K562 (cell line): ENCODE results near the gene CLDN5. TPM values are rescaled to one million over a fixed set of nuclear protein-coding genes. Genes with fewer than 3 reads are reported as not detected.

Experiments used
- ARID3B ChIP-seq: fragments of 250-450 bp; sonication (Bioruptor Pico); IDR thresholded peaks from 2 replicates; pipeline ENCODE4 v1.4.0; 2020; ENCODE audit warnings: borderline replicate concordance
- CAMTA2 ChIP-seq: fragments of 250-450 bp; sonication (Bioruptor Pico); conservative IDR thresholded peaks from 2 replicates; pipeline ENCODE4 v1.5.1; 2022
- E2F1 ChIP-seq: sonication (generic); formaldehyde crosslinking; IDR thresholded peaks from 2 replicates; pipeline ENCODE4 v1.8.1; 2023; ENCODE audit warnings: mild to moderate bottlenecking, missing genetic modification reagents, moderate library complexity
- HOXB6 ChIP-seq: fragments of 250-450 bp; sonication (Bioruptor Pico); IDR thresholded peaks from 2 replicates; pipeline ENCODE4 v1.5.1; 2022; ENCODE audit warnings: mild to moderate bottlenecking, borderline replicate concordance
- JUND ChIP-seq, 2 experiments: IDR thresholded peaks; 2 replicates in 1 of 2; 3 replicates in 1 of 2; pipeline ENCODE4 v1.6.1; 2011; ENCODE audit warnings: borderline replicate concordance in 2 of 2, low read depth in 2 of 2, low read length in 2 of 2, improper control_type of control experiment in 1 of 2, missing biosample characterization in 1 of 2, missing genetic modification characterization in 1 of 2, missing genetic modification reagents in 1 of 2
- MEIS2 ChIP-seq: fragments of 450-650 bp; IDR thresholded peaks from 2 replicates; pipeline ENCODE4 v1.6.1; 2014; ENCODE audit warnings: mild to moderate bottlenecking; ENCODE audit not compliant: partially characterized antibody
- NELFE ChIP-seq: IDR thresholded peaks from 2 replicates; pipeline ENCODE4 v1.6.1; 2011; ENCODE audit warnings: mild to moderate bottlenecking; ENCODE audit not compliant: insufficient read depth, insufficient read length
- ZKSCAN8 ChIP-seq: fragments of 200-800 bp; sonication (Bioruptor generic); IDR thresholded peaks from 2 replicates; pipeline ENCODE4 v1.6.1; 2016; ENCODE audit warnings: missing genetic modification characterization, missing compliant biosample characterization
- ZNF212 ChIP-seq: fragments of 450-650 bp; formaldehyde crosslinking; IDR thresholded peaks from 2 replicates; pipeline ENCODE4 v1.4.0; 2020; ENCODE audit warnings: mild to moderate bottlenecking
- polyA plus RNA-seq, 8 experiments: library from polyadenylated mRNA; depleted of rRNA in 4 of 8; stranded (reverse) in 5 of 8; unstranded in 3 of 8; fragments of >200 nt; fragmentation: Nextera tagmentation in 2 of 8; fragmentation: Illumina TruSeq in 1 of 8; extraction: Ambion mirVana in 2 of 8; extraction: Trizol in 1 of 8; gene quantifications; 2 replicates each; pipeline versions ENCODE4 v1.2.1 to v1.2.3, GENCODE V29; 2011 to 2014; ENCODE audit warnings: inconsistent platforms in 1 of 8, missing spikeins in 1 of 8
- total RNA-seq, 7 experiments: library from RNA; depleted of rRNA in 6 of 7; stranded (reverse); fragments of >200 nt in 6 of 7; fragmentation: Illumina TruSeq in 2 of 7; extraction: Trizol in 2 of 7; gene quantifications; 2 replicates each; pipeline versions ENCODE4 v1.2.1 to v1.2.3, GENCODE V29; 2011 to 2021; ENCODE audit warnings: low replicate concordance in 1 of 7
- TF ChIP-seq, protein P1 (sequence below): fragments of 250-450 bp; sonication (Bioruptor Pico); IDR thresholded peaks from 2 replicates; pipeline ENCODE4 v1.4.0; 2020; ENCODE audit warnings: mild to moderate bottlenecking
- TF ChIP-seq, protein P2 (sequence below): fragments of 450-650 bp; formaldehyde crosslinking; IDR thresholded peaks from 2 replicates; pipeline ENCODE4 v1.4.0; 2022; ENCODE audit warnings: missing genetic modification characterization
- TF ChIP-seq, protein P3 (sequence below): fragments of 250-450 bp; sonication (Bioruptor Pico); IDR thresholded peaks from 2 replicates; pipeline ENCODE4 v1.4.0; 2020

Gene CLDN5
- total and polyA plus RNA-seq, 9 of the 15 experiments (the other 6 are each of a cell fraction or from before 2014, with no cell fraction given): 0.20 TPM; not detected in 8

- TF ChIP-seq ARID3B (peak; percentile 97), ZNF212 (CRISPR knock-in tag) (peak; percentile 89; the same call in 1 of the 2 replicates), E2F1 (CRISPR knock-in tag) (peak; percentile 99), NELFE (no peak), JUND (IDR thresholded peaks at IDR 0.05; ENCODE audit: borderline replicate concordance, low read depth, low read length) (peak; percentile 75), JUND (tag; IDR thresholded peaks at IDR 0.05; ENCODE audit: borderline replicate concordance, low read depth, low read length) (no peak), MEIS2 (no peak), ZKSCAN8 (CRISPR knock-in tag) (no peak), HOXB6 (CRISPR knock-in tag) (peak; percentile 93; the same call in 1 of the 2 replicates), CAMTA2 (CRISPR knock-in tag) (peak; percentile 92; the same call in 1 of the 2 replicates)
- TF ChIP-seq, protein P1, sequence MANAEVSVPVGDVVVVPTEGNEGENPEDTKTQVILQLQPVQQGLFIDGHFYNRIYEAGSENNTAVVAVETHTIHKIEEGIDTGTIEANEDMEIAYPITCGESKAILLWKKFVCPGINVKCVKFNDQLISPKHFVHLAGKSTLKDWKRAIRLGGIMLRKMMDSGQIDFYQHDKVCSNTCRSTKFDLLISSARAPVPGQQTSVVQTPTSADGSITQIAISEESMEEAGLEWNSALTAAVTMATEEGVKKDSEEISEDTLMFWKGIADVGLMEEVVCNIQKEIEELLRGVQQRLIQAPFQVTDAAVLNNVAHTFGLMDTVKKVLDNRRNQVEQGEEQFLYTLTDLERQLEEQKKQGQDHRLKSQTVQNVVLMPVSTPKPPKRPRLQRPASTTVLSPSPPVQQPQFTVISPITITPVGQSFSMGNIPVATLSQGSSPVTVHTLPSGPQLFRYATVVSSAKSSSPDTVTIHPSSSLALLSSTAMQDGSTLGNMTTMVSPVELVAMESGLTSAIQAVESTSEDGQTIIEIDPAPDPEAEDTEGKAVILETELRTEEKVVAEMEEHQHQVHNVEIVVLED: peak; percentile 90
- TF ChIP-seq, protein P2, sequence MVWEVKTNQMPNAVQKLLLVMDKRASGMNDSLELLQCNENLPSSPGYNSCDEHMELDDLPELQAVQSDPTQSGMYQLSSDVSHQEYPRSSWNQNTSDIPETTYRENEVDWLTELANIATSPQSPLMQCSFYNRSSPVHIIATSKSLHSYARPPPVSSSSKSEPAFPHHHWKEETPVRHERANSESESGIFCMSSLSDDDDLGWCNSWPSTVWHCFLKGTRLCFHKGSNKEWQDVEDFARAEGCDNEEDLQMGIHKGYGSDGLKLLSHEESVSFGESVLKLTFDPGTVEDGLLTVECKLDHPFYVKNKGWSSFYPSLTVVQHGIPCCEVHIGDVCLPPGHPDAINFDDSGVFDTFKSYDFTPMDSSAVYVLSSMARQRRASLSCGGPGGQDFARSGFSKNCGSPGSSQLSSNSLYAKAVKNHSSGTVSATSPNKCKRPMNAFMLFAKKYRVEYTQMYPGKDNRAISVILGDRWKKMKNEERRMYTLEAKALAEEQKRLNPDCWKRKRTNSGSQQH (CRISPR knock-in tag): peak; percentile 98
- TF ChIP-seq, protein P3, sequence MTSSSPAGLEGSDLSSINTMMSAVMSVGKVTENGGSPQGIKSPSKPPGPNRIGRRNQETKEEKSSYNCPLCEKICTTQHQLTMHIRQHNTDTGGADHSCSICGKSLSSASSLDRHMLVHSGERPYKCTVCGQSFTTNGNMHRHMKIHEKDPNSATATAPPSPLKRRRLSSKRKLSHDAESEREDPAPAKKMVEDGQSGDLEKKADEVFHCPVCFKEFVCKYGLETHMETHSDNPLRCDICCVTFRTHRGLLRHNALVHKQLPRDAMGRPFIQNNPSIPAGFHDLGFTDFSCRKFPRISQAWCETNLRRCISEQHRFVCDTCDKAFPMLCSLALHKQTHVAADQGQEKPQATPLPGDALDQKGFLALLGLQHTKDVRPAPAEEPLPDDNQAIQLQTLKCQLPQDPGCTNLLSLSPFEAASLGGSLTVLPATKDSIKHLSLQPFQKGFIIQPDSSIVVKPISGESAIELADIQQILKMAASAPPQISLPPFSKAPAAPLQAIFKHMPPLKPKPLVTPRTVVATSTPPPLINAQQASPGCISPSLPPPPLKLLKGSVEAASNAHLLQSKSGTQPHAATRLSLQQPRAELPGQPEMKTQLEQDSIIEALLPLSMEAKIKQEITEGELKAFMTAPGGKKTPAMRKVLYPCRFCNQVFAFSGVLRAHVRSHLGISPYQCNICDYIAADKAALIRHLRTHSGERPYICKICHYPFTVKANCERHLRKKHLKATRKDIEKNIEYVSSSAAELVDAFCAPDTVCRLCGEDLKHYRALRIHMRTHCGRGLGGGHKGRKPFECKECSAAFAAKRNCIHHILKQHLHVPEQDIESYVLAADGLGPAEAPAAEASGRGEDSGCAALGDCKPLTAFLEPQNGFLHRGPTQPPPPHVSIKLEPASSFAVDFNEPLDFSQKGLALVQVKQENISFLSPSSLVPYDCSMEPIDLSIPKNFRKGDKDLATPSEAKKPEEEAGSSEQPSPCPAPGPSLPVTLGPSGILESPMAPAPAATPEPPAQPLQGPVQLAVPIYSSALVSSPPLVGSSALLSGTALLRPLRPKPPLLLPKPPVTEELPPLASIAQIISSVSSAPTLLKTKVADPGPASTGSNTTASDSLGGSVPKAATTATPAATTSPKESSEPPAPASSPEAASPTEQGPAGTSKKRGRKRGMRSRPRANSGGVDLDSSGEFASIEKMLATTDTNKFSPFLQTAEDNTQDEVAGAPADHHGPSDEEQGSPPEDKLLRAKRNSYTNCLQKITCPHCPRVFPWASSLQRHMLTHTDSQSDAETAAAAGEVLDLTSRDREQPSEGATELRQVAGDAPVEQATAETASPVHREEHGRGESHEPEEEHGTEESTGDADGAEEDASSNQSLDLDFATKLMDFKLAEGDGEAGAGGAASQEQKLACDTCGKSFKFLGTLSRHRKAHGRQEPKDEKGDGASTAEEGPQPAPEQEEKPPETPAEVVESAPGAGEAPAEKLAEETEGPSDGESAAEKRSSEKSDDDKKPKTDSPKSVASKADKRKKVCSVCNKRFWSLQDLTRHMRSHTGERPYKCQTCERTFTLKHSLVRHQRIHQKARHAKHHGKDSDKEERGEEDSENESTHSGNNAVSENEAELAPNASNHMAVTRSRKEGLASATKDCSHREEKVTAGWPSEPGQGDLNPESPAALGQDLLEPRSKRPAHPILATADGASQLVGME (CRISPR knock-in tag): peak; percentile 85; the same call in 1 of the 2 replicates
Measured at GRCh38 chr22:19479355-19480172, 44.6 kb downstream of the CLDN5 start, which contains the start of gene CDC45 (continued).
